Measurements from ENCODE around the gene KRTAP10-10.
"Not testable (repeated sequence)": the region's sequence is repeated elsewhere in the genome, so short reads cannot be mapped to it uniquely, and the experiment has no call there.

KRTAP10-10 gene

DNA sequence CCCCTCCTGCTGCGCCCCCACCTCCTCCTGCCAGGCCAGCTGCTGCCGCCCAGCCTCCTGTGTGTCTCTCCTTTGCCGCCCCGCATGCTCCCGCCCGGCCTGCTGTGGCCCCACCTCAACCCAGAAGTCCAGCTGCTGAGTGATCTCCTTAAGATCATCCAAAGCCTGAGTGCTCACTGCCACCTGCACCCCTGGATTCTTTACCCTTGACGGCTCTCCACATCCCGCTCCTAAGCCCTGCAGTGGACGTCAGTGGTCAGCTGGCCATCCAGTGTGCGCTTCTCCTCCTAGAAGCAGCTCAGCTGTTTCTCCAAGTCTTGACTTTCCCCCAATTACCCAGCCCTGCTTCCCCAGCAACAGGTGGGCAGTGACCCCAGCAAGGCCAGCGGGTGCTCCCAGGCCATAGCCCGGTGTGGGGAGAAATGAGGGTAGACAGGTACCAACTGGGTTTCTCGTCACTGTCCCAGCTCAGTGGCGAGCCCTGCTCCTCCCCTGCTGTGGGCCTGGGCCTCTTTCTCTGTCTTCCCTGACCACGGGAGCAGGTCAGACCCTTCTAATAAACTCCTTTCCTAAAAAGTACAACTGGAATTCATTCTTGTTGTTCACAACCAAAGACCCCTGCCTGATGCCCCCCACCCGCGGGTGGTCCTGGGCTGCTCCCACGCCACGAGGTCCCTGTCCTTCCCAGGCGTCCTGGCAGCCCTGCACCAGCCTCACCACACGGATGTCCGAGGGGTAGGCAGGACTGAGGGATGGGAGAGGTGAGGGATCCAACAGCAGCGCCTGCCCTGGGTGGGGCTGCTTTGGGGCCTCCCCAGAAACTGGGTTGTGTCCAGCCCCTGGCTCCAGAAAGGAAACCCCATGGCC, 35.3 kb upstream of the KRTAP10-10 start:
- DNase-seq (ENCODE audit: low read depth, low spot score), result no peak

DNA sequence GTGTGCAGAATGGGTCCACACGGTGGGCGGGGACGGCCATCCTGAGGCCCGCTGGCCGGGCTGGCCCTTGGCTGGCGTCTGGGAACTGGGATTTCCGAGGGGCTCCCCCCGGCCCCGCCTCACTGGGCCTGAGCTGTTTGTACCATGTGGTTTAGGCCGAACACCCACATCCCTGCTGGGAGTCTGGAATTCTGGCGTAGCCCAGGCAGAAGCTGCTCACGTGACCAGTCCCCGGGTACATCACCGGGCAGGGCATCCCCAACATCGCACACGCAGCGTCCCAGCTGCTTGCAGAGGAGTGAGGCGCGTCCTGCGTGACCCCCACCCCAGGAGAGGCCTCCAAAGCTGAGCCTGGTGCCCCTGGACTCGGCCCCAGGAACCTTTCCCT, 34.7 kb upstream of the KRTAP10-10 start:
- no peak for DNase-seq (ENCODE audit: low read depth, low spot score)
- no peak overlapping the region for H3K4me3 ChIP-seq (ENCODE audit: low read length)

More for the DNA sequence above, 35.3 kb upstream of the KRTAP10-10 start:
- H3K4me3 ChIP-seq (ENCODE audit: low read length), result no peak overlapping the region

DNA sequence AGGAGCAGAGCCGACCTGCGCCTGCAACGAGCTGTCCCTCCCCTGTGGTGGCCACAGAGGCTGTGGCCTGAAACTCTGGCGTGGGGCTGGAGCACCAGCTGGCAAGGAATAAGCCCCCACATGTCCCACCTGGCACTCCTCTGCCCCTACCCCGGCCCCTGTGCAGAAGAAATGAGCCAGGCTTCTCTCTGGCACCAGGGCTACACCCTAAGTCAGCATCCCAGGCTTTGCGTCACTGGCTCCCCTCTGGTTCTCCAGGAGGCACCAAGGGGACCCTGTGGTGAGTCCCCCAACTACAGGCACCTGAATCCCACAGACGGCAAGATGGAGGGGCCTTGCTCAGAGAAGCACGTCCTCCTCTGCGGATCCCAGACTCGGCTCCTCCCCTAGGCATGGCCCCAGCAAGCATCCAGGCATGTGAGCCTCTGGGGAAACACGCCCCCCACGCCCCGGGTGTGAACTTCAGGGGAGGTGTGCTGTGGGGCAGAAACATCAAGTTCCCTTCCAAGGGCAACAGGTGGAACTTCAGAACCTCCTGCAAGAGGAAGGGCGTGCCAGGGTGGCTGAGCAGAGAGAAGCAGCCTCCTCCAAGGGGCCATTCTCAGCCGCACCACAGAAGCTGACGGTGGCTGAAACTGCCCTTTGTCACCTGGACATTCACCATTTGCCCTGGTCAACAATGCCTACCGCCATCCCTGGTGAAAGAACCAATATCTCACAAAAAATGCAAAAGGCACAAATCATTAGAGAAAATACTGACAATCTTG, 33.9 kb upstream of the KRTAP10-10 start:
- DNase-seq (ENCODE audit: low read depth, low spot score), result no peak
- no peak overlapping the region for H3K4me3 ChIP-seq (ENCODE audit: low read length)

DNA sequence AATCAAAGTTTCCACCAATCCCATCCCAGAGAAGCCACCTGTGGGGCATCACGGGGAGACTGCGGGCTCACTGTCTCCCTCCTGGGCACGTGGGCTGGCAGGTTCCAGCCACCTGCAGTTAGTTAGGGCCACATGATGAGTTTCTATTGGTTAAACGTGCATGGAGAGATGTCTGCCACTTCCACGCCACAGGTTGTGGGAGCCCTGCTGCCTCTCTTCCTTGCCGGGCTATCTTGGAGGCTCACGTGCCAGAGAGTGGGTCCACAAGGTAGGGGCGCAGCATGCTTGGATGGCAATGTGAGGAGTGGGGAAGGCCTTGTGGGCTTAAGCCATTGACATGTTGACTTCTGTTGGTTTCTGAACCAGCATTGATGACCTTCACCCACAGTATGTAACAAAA, 33.2 kb upstream of the KRTAP10-10 start:
- no peak overlapping the region for H3K4me3 ChIP-seq (ENCODE audit: low read length)
- no peak for DNase-seq (ENCODE audit: low read depth, low spot score)

DNA sequence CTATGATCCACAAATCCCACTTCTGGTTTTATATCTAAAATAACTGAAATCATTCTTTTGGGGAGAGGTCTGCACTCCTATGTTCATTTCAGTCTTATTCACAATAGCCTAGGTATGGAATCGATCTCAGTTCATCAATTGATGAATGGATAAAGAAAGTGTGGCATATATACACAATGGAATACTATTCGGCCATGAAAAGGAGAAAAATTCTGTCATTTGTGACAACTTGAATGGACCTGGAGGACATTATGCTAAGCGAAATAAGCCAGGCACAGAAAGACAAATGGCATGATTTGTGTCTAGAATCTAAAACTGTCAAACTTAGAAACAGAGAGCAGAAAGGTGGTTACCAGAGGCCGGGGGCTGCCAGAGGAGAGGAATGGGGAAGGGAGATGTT, 30.7 kb upstream of the KRTAP10-10 start:
- no peak overlapping the region for H3K4me3 ChIP-seq (ENCODE audit: low read length)
- no peak for DNase-seq (ENCODE audit: low read depth, low spot score)

DNA sequence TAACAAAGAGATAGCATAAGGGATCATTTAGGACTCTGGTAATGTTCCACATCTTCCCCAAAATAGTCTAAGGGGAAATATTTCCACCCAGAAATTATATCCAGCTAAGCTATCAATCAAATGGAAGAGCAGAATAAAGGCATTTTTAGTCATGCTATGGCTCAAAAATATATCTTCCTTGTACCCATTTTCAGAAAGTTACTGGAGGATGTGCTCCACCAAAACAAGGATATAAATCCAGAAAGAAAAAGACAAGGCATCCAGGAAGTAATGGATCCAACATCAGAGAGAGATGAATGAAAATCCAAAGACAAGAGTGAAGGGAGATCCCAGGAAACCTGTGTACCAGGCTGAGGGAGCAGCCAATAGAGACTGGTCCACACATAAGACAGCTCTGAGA, 28.0 kb upstream of the KRTAP10-10 start:
- no peak for DNase-seq (ENCODE audit: low read depth, low spot score)
- no peak overlapping the region for H3K4me3 ChIP-seq (ENCODE audit: low read length)

DNA sequence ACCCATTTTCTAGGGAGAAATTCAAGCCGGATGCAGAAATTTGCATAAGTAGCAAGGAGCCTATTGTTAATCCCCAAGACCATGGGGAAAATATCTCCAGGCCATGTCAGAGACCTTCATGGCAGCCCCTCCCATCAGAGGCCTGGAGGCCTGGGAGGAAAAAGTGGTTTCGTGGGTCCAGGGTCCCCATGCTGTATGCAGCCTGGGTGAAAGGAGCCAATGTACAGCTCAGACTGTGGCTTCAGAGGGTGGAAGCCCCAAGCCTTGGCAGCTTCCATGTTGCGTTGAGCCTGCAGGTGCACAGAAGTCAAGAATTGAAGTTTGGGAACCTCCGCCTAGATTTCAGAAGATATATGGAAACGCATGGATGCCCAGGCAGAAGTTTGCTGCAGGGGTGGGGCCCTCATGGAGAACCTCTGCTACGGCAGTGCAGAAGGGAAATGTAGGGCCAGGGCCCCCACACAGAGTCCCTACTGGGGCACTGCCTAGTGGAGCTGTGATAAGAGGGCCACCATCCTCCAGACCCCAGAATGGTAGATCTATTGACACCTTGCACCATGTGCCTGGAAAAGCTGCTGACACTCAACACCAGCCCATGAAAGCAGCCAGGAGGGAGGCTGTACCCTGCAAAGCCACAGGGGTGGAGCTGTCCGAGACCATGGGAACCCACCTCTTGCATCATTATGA, 26.9 kb upstream of the KRTAP10-10 start:
- H3K4me3 ChIP-seq (ENCODE audit: low read length); DNase-seq (ENCODE audit: low read depth, low spot score): not testable (repeated sequence)

DNA sequence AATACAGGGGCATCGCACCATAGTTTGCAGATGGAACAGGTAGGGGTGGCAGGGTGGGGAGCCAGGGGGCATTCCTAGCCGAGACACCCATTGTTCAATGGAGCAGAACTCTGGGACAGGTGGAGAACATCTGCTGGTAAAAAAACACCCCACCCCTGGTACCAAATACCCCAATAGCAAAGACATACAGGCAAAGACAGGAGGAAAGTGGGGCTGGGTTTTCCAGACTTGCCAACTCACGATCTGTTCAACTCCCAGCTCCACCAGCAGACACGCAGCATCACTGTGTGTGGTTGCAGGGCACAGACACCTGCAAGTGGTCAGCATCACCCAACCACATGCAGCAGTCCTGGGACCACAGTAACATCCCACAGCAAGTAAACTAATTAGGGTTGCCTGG, 25.6 kb upstream of the KRTAP10-10 start:
- no peak overlapping the region for H3K4me3 ChIP-seq (ENCODE audit: low read length)
- DNase-seq (ENCODE audit: low read depth, low spot score), result no peak

DNA sequence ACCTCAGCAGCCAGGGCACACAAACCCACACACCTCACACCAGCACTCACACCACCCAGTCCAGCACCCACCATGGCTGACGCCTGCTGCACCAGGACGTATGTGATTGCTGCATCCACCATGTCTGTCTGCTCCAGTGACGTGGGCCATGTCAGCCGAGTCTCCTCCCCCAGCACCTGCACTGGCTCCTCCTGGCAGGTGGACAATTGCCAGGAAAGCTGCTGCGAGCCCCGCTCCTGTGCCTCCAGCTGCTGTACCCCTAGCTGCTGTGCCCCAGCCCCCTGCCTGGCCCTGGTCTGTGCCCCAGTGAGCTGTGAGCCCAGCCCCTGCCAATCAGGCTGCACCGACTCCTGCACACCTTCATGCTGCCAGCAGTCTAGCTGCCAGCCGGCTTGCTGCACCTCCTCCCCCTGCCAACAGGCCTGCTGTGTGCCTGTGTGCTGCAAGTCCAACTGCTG, 25.1 kb upstream of the KRTAP10-10 start, which contains the start of gene KRTAP10-8:
TSS of gene KRTAP10-8 (plus strand) at position 51 of the 458 bp plus-strand sequence. CDS start at position 73, 22 bp downstream.
- no peak for DNase-seq (ENCODE audit: low read depth, low spot score)

DNA sequence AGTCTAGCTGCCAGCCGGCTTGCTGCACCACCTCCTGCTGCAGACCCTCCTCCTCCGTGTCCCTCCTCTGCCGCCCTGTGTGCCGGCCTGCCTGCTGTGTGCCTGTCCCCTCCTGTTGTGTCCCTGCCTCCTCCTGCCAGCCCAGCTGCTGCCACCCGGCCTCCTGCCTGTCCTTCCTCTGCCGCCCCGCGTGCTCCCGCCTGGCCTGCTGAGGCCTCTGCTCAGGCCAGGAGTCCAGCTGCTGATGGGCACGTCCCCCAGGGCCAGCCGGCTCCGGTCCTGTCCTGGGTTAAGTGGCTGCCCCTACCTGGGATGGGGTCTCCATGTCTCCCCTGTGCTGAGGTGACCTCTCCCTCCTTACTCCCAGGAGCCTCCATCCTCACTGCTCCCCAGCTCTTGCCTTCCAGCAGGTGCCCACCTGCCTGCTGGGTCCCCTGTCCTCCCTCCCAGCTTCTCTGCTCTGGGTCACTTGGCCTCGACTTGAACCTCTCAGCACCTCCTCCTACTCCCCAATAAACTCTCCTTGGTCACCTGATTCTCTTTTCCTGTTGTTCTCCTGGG, 24.4 kb upstream of the KRTAP10-10 start:
- no peak for DNase-seq (ENCODE audit: low read depth, low spot score)

More for the DNA sequence above, 25.1 kb upstream of the KRTAP10-10 start, which contains the start of gene KRTAP10-8:
- H3K4me3 ChIP-seq (ENCODE audit: low read length), result no peak within 1 kb of the TSS

DNA sequence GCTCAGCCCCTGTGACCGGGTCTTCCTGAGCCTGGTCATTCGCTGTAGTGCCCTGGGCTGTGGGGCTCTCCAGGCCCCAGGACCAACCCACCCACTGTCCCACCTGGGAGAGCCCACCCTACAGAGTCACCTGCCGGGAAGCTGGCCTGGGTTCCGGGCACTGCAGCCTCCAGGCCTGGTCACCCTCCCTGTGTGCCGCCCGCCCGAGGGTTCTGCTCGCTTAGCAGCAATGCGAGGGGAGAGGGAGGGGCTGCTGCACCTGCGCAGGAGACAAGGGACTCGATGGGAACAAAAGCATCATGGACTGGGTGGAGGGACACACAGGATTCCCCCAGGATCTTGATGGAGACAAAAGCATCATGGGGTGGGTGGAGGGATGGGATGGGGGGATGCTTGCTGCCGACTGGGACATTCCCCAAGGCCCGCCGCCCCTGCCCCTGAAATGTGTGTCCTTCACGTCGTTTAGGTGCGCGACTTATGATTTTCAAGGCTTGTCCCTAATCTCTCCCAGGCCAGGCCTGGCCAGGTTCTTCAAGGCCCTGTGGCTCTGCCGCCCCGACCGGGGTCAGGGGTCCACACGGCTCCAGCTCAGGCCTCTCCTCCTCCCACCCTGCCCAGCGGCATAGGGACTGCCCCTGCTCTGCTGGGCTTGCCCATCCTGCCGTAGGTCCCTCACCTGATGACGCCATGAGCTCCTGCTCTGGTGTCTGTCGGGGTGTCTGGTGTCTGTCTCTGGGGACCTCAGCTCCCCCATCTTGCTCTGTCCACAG, 23.6 kb upstream of the KRTAP10-10 start:
- no peak for DNase-seq (ENCODE audit: low read depth, low spot score)
- no peak overlapping the region for H3K4me3 ChIP-seq (ENCODE audit: low read length)

More for the DNA sequence above, 24.4 kb upstream of the KRTAP10-10 start:
- H3K4me3 ChIP-seq (ENCODE audit: low read length), result no peak overlapping the region

DNA sequence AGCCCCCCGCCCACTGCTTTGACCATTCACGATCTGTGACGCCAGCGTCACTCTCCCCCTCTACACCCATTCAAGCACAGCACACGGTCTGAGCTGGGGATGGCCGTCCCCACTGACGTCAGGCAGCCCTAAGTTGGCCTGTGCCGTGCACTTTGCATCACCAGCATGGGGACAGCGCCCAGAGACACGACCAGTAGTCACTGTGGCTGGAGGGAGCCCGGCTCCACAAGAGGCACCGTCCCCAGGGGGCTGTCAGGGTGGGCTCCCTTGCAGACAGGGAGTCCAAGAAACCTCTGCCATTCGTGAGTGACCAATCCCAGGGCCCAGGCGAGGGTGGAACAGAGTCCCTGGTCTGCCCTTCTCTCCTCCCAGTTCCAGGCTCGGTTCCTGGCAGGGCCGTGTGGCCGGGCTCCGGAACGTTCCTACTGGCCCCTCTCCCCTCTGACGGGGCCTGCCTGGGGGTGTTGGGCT, 23.0 kb upstream of the KRTAP10-10 start:
- H3K4me3 ChIP-seq (ENCODE audit: low read length), result no peak overlapping the region
- no peak for DNase-seq (ENCODE audit: low read depth, low spot score)

DNA sequence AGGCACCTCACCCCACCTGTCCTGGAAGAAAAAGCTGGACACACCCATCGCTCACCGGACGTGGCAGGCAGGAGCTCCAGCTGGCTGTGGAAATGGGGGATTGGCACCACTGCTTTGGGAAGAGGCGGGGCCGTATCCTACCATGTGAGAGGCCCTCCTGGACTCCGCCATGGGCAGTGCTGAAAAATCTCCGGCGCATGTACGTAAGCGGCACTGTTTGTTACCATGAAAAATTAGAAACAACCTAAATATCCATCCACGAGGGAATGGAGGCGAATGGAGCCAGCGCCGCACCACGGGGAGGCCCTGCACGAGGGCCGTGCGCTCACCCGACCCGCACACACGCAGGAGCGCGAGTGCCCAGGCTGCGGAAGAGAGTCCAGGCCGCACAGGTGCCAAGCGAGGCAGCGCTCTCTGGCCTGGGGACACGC, 22.2 kb upstream of the KRTAP10-10 start:
- H3K4me3 ChIP-seq (ENCODE audit: low read length), result no peak overlapping the region
- DNase-seq (ENCODE audit: low read depth, low spot score), result no peak

DNA sequence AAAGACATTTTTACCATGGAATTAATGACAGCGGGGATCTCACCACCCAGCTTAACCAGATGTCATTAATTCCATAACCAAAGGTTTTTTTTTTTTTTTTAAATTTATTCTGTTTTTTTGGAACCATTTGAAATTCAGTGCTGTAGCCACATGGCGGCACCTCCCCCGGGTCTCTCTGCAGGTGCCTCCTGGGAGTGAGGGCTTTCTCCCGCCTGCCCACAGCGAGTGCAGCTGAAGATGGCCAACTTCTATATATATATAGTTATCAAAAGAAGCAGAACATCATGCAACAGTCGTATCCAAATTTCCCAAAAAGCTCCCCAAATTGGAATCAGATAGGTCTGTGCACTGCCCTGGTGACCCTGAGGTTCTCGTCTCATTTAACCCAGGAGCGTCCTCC, 21.7 kb upstream of the KRTAP10-10 start:
- DNase-seq (ENCODE audit: low read depth, low spot score), result no peak
- no peak overlapping the region for H3K4me3 ChIP-seq (ENCODE audit: low read length)

DNA sequence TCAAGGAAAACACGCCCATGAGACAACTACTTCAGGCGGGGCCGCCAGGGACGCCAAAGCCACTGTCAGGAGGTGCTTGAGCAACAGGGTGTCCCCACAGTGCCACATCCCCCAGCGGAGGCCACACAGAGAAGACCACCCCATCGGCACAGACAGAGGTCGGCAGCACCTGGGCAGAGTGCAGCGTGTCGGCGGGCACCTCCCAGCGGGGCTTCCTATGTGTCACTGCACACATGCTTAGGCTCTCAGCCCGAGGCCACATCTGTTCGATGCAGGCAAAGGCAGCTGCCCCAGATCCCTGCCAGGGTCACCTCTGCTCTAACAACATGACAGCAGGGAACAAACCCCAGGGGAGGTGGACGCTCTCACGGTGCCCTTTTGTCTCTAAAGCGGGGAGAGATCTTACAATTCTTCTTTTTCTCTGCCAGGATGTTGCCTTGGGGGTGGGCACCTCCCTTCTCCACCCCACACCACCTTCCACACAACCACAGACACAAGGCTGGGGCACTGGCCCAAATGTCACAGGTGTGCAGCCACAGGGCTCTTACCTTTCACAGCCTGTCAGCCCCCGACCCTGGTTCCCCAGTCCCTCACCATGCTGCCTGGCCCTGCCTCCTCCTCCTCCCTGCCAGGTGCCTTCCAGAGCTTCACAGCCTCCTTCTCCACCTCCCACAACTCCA, 21.1 kb upstream of the KRTAP10-10 start:
- H3K4me3 ChIP-seq (ENCODE audit: low read length), result no peak overlapping the region
- no peak for DNase-seq (ENCODE audit: low read depth, low spot score)

DNA sequence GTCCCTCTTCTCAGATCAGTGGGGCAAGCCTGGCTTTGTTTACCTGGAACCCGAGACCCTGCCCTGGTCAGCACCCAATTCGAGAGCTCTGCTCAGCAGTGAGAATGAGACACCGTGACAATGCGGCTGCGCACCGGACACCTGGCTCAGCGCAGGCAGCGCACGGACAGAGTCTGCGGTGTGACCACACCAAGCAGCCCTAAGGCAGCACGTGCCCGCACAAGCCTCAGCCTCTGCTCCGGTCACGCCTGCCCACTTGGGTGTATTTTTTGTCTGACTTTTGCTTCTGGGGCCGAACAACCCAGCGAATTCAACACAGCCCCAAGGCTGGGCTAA, 20.6 kb upstream of the KRTAP10-10 start:
- DNase-seq (ENCODE audit: low read depth, low spot score), result no peak

DNA sequence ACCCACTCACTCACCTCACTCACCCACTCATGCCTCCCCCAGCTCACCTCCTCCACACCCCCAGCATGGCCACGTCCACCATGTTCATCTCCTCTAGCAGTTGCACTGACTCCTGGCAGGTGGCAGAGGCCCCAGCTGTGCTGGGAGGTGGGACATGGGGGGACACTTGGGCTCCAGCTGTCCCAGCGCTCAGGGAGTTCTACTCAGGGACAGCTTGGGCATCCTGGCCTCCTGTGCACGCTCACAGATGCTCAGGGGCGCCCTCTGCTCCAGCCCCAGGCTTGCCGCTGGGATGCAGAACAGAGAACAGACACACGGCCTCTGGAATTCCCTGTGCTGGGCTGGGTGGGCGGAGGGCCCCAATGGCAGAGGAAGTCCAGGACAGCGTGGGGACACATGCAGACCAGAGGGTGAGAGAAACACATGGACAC, 20.1 kb upstream of the KRTAP10-10 start:
- no peak for DNase-seq (ENCODE audit: low read depth, low spot score)

More for the DNA sequence above, 20.6 kb upstream of the KRTAP10-10 start:
- no peak overlapping the region for H3K4me3 ChIP-seq (ENCODE audit: low read length)

DNA sequence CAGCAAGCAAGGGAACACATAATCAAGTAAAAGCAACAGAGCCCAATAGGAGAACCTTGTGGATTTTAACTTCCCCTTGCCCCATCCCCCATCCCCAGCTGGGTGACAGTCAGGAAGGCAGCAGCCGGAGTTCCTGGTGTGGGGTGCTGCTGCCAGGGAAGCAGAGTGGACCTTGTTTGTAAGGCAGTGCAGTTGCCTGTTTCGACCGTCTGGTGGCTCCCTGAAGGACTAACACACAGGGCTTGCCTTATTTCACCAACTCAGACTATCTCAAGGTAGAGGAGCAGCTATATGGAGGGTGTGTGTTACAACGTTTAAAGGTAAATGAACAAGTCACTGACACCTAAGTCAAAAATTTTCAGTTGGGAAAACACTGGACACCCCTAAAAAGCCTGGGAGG, 18.7 kb upstream of the KRTAP10-10 start:
- no peak overlapping the region for H3K4me3 ChIP-seq (ENCODE audit: low read length)
- DNase-seq (ENCODE audit: low read depth, low spot score), result no peak

More for the DNA sequence above, 20.1 kb upstream of the KRTAP10-10 start:
- H3K4me3 ChIP-seq (ENCODE audit: low read length), result no peak overlapping the region
